Upper lobe of right lung (tissue), 1 donor: ENCODE measurements around the gene HARBI1. TPM values are rescaled to one million over a fixed set of nuclear protein-coding genes. Genes with fewer than 3 reads are reported as not detected.

Source experiments
- ATAC-seq: fragments of 200-7000 bp; cut with Tn5 transposase; one replicate; pipeline ENCODE4 v1.9.1; 2020; ENCODE audit warnings: mild to moderate bottlenecking, moderate library complexity
- DNase-seq: peaks from one replicate; pipeline ENCODE4 v3.0.0-alpha.2; 2020
- H3K27ac ChIP-seq: fragments of 200-600 bp; one replicate; pipeline ENCODE4 v1.8.0; 2022
- H3K27me3 ChIP-seq: fragments of 200-600 bp; one replicate; pipeline ENCODE4 v1.8.0; 2022; ENCODE audit warnings: mild to moderate bottlenecking
- H3K36me3 ChIP-seq: fragments of 200-600 bp; one replicate; pipeline ENCODE4 v1.8.0; 2022
- H3K4me1 ChIP-seq: fragments of 200-600 bp; one replicate; pipeline ENCODE4 v1.8.0; 2022
- H3K4me3 ChIP-seq: fragments of 200-600 bp; one replicate; pipeline ENCODE4 v1.8.0; 2022; ENCODE audit warnings: mild to moderate bottlenecking
- H3K9me3 ChIP-seq: fragments of 200-600 bp; one replicate; pipeline ENCODE4 v1.8.0; 2022
- CTCF ChIP-seq: fragments of 200-600 bp; IDR thresholded peaks from one replicate; pipeline ENCODE4 v1.8.0; 2022; ENCODE audit warnings: antibody characterized with exemption
- intact Hi-C: fragments of 100-400 bp; cut with DNase I; formaldehyde crosslinking; loops from one replicate; pipeline ENCODE4 v1.11.0; 2022
- total RNA-seq: library from RNA; stranded (reverse); fragmentation: NEBNext Ultra II Directional; extraction: Animal tissue kit (Norgen Biotek cat#: 25700); gene quantifications from one replicate; pipeline ENCODE4 v1.2.1, GENCODE V29; 2021
- donor health status: DM: no; HTN: yes; CAD: no; lungs with severe emphysema.

Gene HARBI1
- total RNA-seq, 1 donor from 2014 or later = 5.2 TPM

GRCh38 chr11:46562527-46562926 lies 54.5 kb downstream of the HARBI1 start:
- Histone ChIP-seq H3K9me3 (no peaks in the 10 kb centered on the region), H3K4me3 (no peak overlapping the region), H3K27me3 (no peaks in the 10 kb centered on the region), H3K36me3 (no peaks in the 10 kb centered on the region), H3K27ac (no peak overlapping the region), H3K4me1 (peaks cover 8% of the 10 kb centered on the region)
- no peak for DNase-seq
- TF ChIP-seq CTCF = no peak
- intact Hi-C loops = no loop called here
- no peak for ATAC-seq

GRCh38 chr11:46560300-46560991 lies 56.6 kb downstream of the HARBI1 start:
- no peaks in the 10 kb centered on the region for H3K27me3 ChIP-seq
- H3K27ac ChIP-seq = peak overlapping the region; percentile 83
- no peak for TF ChIP-seq CTCF
- no peaks in the 10 kb centered on the region for H3K36me3 ChIP-seq
- H3K9me3 ChIP-seq = no peaks in the 10 kb centered on the region
- ATAC-seq (peak; percentile 70), DNase-seq (no peak)
- peaks cover 10% of the 10 kb centered on the region for H3K4me1 ChIP-seq
- peak overlapping the region; percentile 50 for H3K4me3 ChIP-seq
- intact Hi-C loops = no loop called here

- no peak for DNase-seq
- no peak for ATAC-seq
- no peak for TF ChIP-seq CTCF
- Histone ChIP-seq H3K27ac (peak overlapping the region; percentile 83), H3K4me3 (peak overlapping the region; percentile 50), H3K36me3 (no peaks in the 10 kb centered on the region), H3K4me1 (peaks cover 17% of the 10 kb centered on the region), H3K27me3 (no peaks in the 10 kb centered on the region), H3K9me3 (no peaks in the 10 kb centered on the region)
- intact Hi-C loops = no loop called here
These were observed 57.2 kb downstream of the HARBI1 start for GRCh38 chr11:46559815-46560214.

GRCh38 chr11:46557684-46558151 lies 59.3 kb downstream of the HARBI1 start:
- no peaks in the 10 kb centered on the region for H3K36me3 ChIP-seq
- peak; percentile 51 for ATAC-seq

GRCh38 chr11:46555267-46556054 lies 61.6 kb downstream of the HARBI1 start:
- H3K4me1 ChIP-seq = peaks cover 27% of the 10 kb centered on the region
- no peaks in the 10 kb centered on the region for H3K36me3 ChIP-seq
- H3K9me3 ChIP-seq = no peaks in the 10 kb centered on the region
- ATAC-seq (no peak), DNase-seq (no peak)
- H3K4me3 ChIP-seq = no peak overlapping the region
- peak overlapping the region; percentile 67 for H3K27ac ChIP-seq
- TF ChIP-seq CTCF = no peak
- intact Hi-C loops = no loop called here
- no peaks in the 10 kb centered on the region for H3K27me3 ChIP-seq

More at GRCh38 chr11:46557684-46558151, 59.3 kb downstream of the HARBI1 start:
- no peaks in the 10 kb centered on the region for H3K9me3 ChIP-seq
- no peak for DNase-seq
- intact Hi-C loops = no loop called here
- TF ChIP-seq CTCF = no peak
- H3K27ac ChIP-seq = no peak overlapping the region
- peaks cover 35% of the 10 kb centered on the region for H3K4me1 ChIP-seq
- H3K4me3 ChIP-seq = no peak overlapping the region
- H3K27me3 ChIP-seq = no peaks in the 10 kb centered on the region
